GM03348 (cell line): ENCODE results near the gene TRPM3.
A peak's percentile ranks its signal among the peaks of the same experiment; 100 is the strongest.

Experiments
- DNase-seq: peaks from one replicate; pipeline ENCODE4 v3.0.0; 2012; ENCODE audit warnings: low spot score

Gene TRPM3

GRCh38 chr9:70484232-70485130 lies 636.9 kb downstream of the TRPM3 start:
- DNase-seq: peak; percentile 86

- no peak for DNase-seq
Measured at GRCh38 chr9:70481471-70481870, 640.0 kb downstream of the TRPM3 start.

GRCh38 chr9:70480405-70480980 lies 640.9 kb downstream of the TRPM3 start:
- peak; percentile 38 for DNase-seq

- DNase-seq: peak; percentile 50
Measured at GRCh38 chr9:70479880-70480291, 641.5 kb downstream of the TRPM3 start.
